H1 (cell line): ENCODE measurements around the gene KIAA0040. TPM values are rescaled to one million over a fixed set of nuclear protein-coding genes. Genes with fewer than 3 reads are reported as not detected.

Source experiments
- CTCF ChIA-PET: fragments of 300-600 bp; sonication (Branson Sonifier 250); formaldehyde crosslinking; loops from one replicate; lab custom pipeline; 2021; ENCODE audit not compliant: partially characterized antibody; lab: Charles Lee
- POLR2A ChIA-PET: fragments of 300-600 bp; sonication (Branson Sonifier 250); formaldehyde crosslinking; loops from one replicate; lab custom pipeline; 2021; ENCODE audit warnings: inconsistent platforms; ENCODE audit not compliant: partially characterized antibody; lab: Charles Lee
- DNase-seq, 2 experiments: peaks; one replicate each; pipeline versions ENCODE4 v3.0.0 to v3.0.0-alpha.2; 2010 to 2022; ENCODE audit warnings: low spot score in 2 of 2, low read depth in 1 of 2, mixed read lengths in 1 of 2
- FAIRE-seq: peaks from 2 replicates; lab custom pipeline; 2011; peaks lifted over from hg19 to GRCh38; lab: Jason Lieb, UNC
- H2AFZ ChIP-seq: 2 replicates; pipeline ENCODE4 v1.8.1; 2012; ENCODE audit warnings: low read length, inconsistent platforms
- H2AK5ac ChIP-seq: 2 replicates; pipeline ENCODE4 v1.6.1; 2013; ENCODE audit warnings: low read depth, low read length
- H2BK120ac ChIP-seq: replicated peaks from 2 replicates; pipeline ENCODE3; 2013; ENCODE audit warnings: low read depth, low read length, inconsistent platforms
- H2BK12ac ChIP-seq: 2 replicates; pipeline ENCODE4 v1.6.1; 2013; ENCODE audit warnings: low read depth, low read length
- H2BK15ac ChIP-seq: 2 replicates; pipeline ENCODE4 v1.6.1; 2013; ENCODE audit warnings: low read length
- H2BK20ac ChIP-seq: 2 replicates; pipeline ENCODE4 v1.6.1; 2013; ENCODE audit warnings: low read length
- H2BK5ac ChIP-seq: 2 replicates; pipeline ENCODE4 v1.6.1; 2013; ENCODE audit warnings: low read depth, low read length
- H3K14ac ChIP-seq: 2 replicates; pipeline ENCODE4 v1.6.1; 2013; ENCODE audit warnings: inconsistent platforms; ENCODE audit not compliant: insufficient read length
- H3K18ac ChIP-seq: 2 replicates; pipeline ENCODE4 v1.6.1; 2013; ENCODE audit warnings: low read length; ENCODE audit errors: extremely low read depth
- H3K23ac ChIP-seq: 2 replicates; pipeline ENCODE4 v1.6.1; 2013; ENCODE audit warnings: inconsistent platforms; ENCODE audit not compliant: insufficient read length
- H3K23me2 ChIP-seq: 2 replicates; pipeline ENCODE4 v1.6.1; 2013; ENCODE audit warnings: low read depth, low read length
- H3K27ac ChIP-seq: 2 replicates; pipeline ENCODE4 v1.6.1; 2011; ENCODE audit warnings: low read depth, low read length, inconsistent platforms
- H3K27me3 ChIP-seq, 4 experiments: replicated peaks in 1 of 4; 1 replicate in 1 of 4; 2 replicates in 3 of 4; pipeline versions ENCODE4 v1.6.1 to v1.8.1; 2011 to 2013; ENCODE audit warnings: low read length in 3 of 4, mild to moderate bottlenecking in 3 of 4, inconsistent platforms in 2 of 4, mixed read lengths in 2 of 4, moderate library complexity in 1 of 4; ENCODE audit not compliant: control insufficient read depth in 3 of 4, insufficient read depth in 3 of 4; ENCODE audit errors: extremely low read depth in 1 of 4
- H3K36me3 ChIP-seq, 4 experiments: 2 replicates each; pipeline versions ENCODE4 v1.6.1 to v1.8.1; 2011 to 2013; ENCODE audit warnings: mild to moderate bottlenecking in 4 of 4, low read length in 3 of 4, moderate library complexity in 2 of 4, control low read depth in 1 of 4, inconsistent platforms in 1 of 4; ENCODE audit not compliant: insufficient read depth in 4 of 4, control insufficient read depth in 2 of 4
- H3K4ac ChIP-seq: replicated peaks from 2 replicates; pipeline ENCODE3; 2013; ENCODE audit warnings: low read length, low read depth, mixed read lengths, inconsistent platforms; ENCODE audit not compliant: insufficient read length
- H3K4me1 ChIP-seq, 4 experiments: replicated peaks in 1 of 4; 1 replicate in 1 of 4; 2 replicates in 3 of 4; pipeline versions ENCODE4 v1.6.1 to v1.8.1; 2011 to 2013; ENCODE audit warnings: low read length in 3 of 4, inconsistent platforms in 2 of 4, mixed read lengths in 1 of 4; ENCODE audit not compliant: insufficient read depth in 4 of 4, control insufficient read depth in 3 of 4
- H3K4me2 ChIP-seq, 2 experiments: 2 replicates each; pipeline versions ENCODE4 v1.6.1 to v1.8.1; 2011 to 2013; ENCODE audit warnings: low read depth in 2 of 2, low read length in 2 of 2, control low read depth in 1 of 2, inconsistent platforms in 1 of 2, mild to moderate bottlenecking in 1 of 2; ENCODE audit not compliant: insufficient read depth in 1 of 2
- H3K4me3 ChIP-seq, 4 experiments: fragments of 200-600, 300-600 bp in 1 of 4; sonication (generic), shearing (Covaris generic), sonication (Bioruptor Twin) in 1 of 4; 2 replicates each; pipeline versions ENCODE4 v1.5.1 to v1.8.1; 2011 to 2016; ENCODE audit warnings: low read length in 4 of 4, low read depth in 3 of 4, control low read depth in 2 of 4, inconsistent platforms in 2 of 4, mild to moderate bottlenecking in 2 of 4, mixed read lengths in 1 of 4, moderate library complexity in 1 of 4; ENCODE audit not compliant: insufficient read depth in 2 of 4; ENCODE audit errors: extremely low read depth in 1 of 4
- H3K56ac ChIP-seq: replicated peaks from 2 replicates; pipeline ENCODE3; 2013; ENCODE audit warnings: low read depth, mild to moderate bottlenecking, mixed read lengths, low read length, inconsistent platforms; ENCODE audit not compliant: insufficient read length
- H3K79me1 ChIP-seq: 2 replicates; pipeline ENCODE4 v1.6.1; 2013; ENCODE audit warnings: low read depth, low read length, control low read depth
- H3K79me2 ChIP-seq, 2 experiments: 2 replicates each; pipeline versions ENCODE4 v1.6.1 to v1.8.1; 2012 to 2013; ENCODE audit warnings: low read length in 2 of 2, mild to moderate bottlenecking in 2 of 2, inconsistent platforms in 1 of 2; ENCODE audit not compliant: insufficient read depth in 2 of 2, control insufficient read depth in 1 of 2
- H3K9ac ChIP-seq, 4 experiments: replicated peaks in 1 of 4; 1 replicate in 1 of 4; 2 replicates in 3 of 4; pipeline versions ENCODE4 v1.6.1 to v1.8.1; 2011 to 2013; ENCODE audit warnings: low read depth in 3 of 4, low read length in 3 of 4, control low read depth in 2 of 4, mild to moderate bottlenecking in 2 of 4, moderate library complexity in 2 of 4, inconsistent platforms in 1 of 4; ENCODE audit errors: extremely low read depth in 1 of 4
- H3K9me3 ChIP-seq, 2 experiments: 2 replicates each; pipeline versions ENCODE4 v1.6.1 to v1.8.1; 2012 to 2013; ENCODE audit warnings: mild to moderate bottlenecking in 2 of 2, moderate library complexity in 2 of 2, control low read depth in 1 of 2, inconsistent platforms in 1 of 2, low read depth in 1 of 2, low read length in 1 of 2, mixed read lengths in 1 of 2; ENCODE audit not compliant: insufficient read depth in 2 of 2
- H4K20me1 ChIP-seq, 2 experiments: replicated peaks in 1 of 2; 2 replicates each; pipeline versions ENCODE3 to v1.8.1; 2011 to 2013; ENCODE audit warnings: inconsistent platforms in 2 of 2, low read length in 2 of 2, mild to moderate bottlenecking in 1 of 2; ENCODE audit not compliant: insufficient read depth in 2 of 2, control insufficient read depth in 1 of 2
- H4K5ac ChIP-seq: 2 replicates; pipeline ENCODE4 v1.6.1; 2013; ENCODE audit warnings: low read length, low read depth, mixed read lengths, inconsistent platforms; ENCODE audit not compliant: insufficient read length
- H4K8ac ChIP-seq: 2 replicates; pipeline ENCODE4 v1.8.0; 2013; ENCODE audit warnings: mild to moderate bottlenecking, moderate library complexity, low read length, inconsistent platforms; ENCODE audit not compliant: insufficient read depth; ENCODE audit errors: extremely low read depth
- H4K91ac ChIP-seq: replicated peaks from 2 replicates; pipeline ENCODE3; 2013; ENCODE audit warnings: low read length, mixed read lengths, inconsistent platforms; ENCODE audit not compliant: insufficient read length
- ASH2L ChIP-seq: fragments of 200-600, 300-600 bp; sonication (generic); IDR thresholded peaks from one replicate; pipeline ENCODE4 v1.7.1; 2017; ENCODE audit warnings: low read length
- CBX8 ChIP-seq: fragments of 300-800, 300-1000 bp; sonication (generic); IDR thresholded peaks from 2 replicates; pipeline ENCODE4 v1.7.1; 2016; ENCODE audit warnings: low read depth, low read length, borderline replicate concordance
- CEBPB ChIP-seq: IDR thresholded peaks from 2 replicates; pipeline ENCODE4 v1.6.1; 2012; ENCODE audit warnings: low read depth, low read length
- CHD2 ChIP-seq: IDR thresholded peaks from 2 replicates; pipeline ENCODE4 v1.6.1; 2012; ENCODE audit warnings: low read length, improper control_type of control experiment
- EP300 ChIP-seq, 2 experiments: IDR thresholded peaks; 1 replicate in 1 of 2; 2 replicates in 1 of 2; pipeline ENCODE4 v1.6.1; 2011 to 2012; ENCODE audit warnings: low read depth in 2 of 2, low read length in 2 of 2, mild to moderate bottlenecking in 2 of 2, borderline replicate concordance in 1 of 2, inconsistent platforms in 1 of 2, moderate library complexity in 1 of 2
- HDAC6 ChIP-seq: IDR thresholded peaks from one replicate; pipeline ENCODE4 v1.7.1; 2012; ENCODE audit warnings: low read depth, mild to moderate bottlenecking, inconsistent platforms, low read length, moderate library complexity
- KDM1A ChIP-seq: fragments of 200-600, 300-600 bp; sonication (generic); IDR thresholded peaks from 2 replicates; pipeline ENCODE4 v1.7.1; 2016; ENCODE audit warnings: mild to moderate bottlenecking, low read length, borderline replicate concordance
- MAFK ChIP-seq: IDR thresholded peaks from 2 replicates; pipeline ENCODE4 v1.6.1; 2012; ENCODE audit warnings: low read depth, mild to moderate bottlenecking, improper control_type of control experiment, low read length
- NRF1 ChIP-seq: IDR thresholded peaks from 2 replicates; pipeline ENCODE4 v1.6.1; 2011; ENCODE audit warnings: mild to moderate bottlenecking, low read depth, low read length, improper control_type of control experiment
- POLR2A ChIP-seq, 2 experiments: IDR thresholded peaks; 1 replicate in 1 of 2; 2 replicates in 1 of 2; pipeline ENCODE4 v1.6.1; 2011; ENCODE audit warnings: low read depth in 2 of 2, low read length in 2 of 2, mild to moderate bottlenecking in 2 of 2; ENCODE audit errors: control extremely low read depth in 1 of 2
- RBBP5 ChIP-seq: IDR thresholded peaks from 2 replicates; pipeline ENCODE4 v1.7.1; 2012; ENCODE audit warnings: low read depth, mild to moderate bottlenecking, inconsistent platforms, low read length, moderate library complexity, borderline replicate concordance
- RNF2 ChIP-seq: fragments of 200-900, 300-1000 bp; sonication (generic); IDR thresholded peaks from 2 replicates; pipeline ENCODE4 v1.7.1; 2016; ENCODE audit warnings: borderline replicate concordance, low read depth, mild to moderate bottlenecking, antibody characterized with exemption, low read length; ENCODE audit not compliant: poor library complexity, severe bottlenecking; ENCODE audit errors: missing control alignments
- SP2 ChIP-seq: IDR thresholded peaks from 2 replicates; pipeline ENCODE4 v1.6.1; 2012; ENCODE audit warnings: mild to moderate bottlenecking, low read length, inconsistent platforms
- WGBS, 2 experiments: shearing (Covaris generic) in 1 of 2; methylation state at CpG; one replicate each; pipeline versions ENCODE4 v1.1.6 to v1.1.7; 2013 to 2015; ENCODE audit warnings: low lambda C conversion rate in 2 of 2, mixed read lengths in 2 of 2, inconsistent platforms in 1 of 2, low coverage in 1 of 2, missing lambda C conversion rate in 1 of 2; ENCODE audit not compliant: insufficient replicate concordance in 2 of 2, insufficient coverage in 1 of 2, insufficient read length in 1 of 2; ENCODE audit errors: extremely low coverage in 1 of 2, missing lambda C conversion rate in 1 of 2; 5-methylcytosine and 5-hydroxymethylcytosine counted together
- polyA plus RNA-seq, 7 experiments: library from polyadenylated mRNA; depleted of rRNA in 3 of 7; stranded (reverse) in 5 of 7; unstranded in 2 of 7; fragments of >200 nt in 5 of 7; fragments of 200-250 nt in 2 of 7; gene quantifications; 1 replicate in 5 of 7; 2 replicates in 1 of 7; 4 replicates in 1 of 7; pipeline versions ENCODE4 v1.2.1 to v1.2.3, GENCODE V29; 2011 to 2013; ENCODE audit warnings: missing spikeins in 2 of 7, mixed read lengths in 2 of 7
- total RNA-seq: library from RNA; stranded (reverse); fragmentation: NEBNext Ultra II Directional; extraction: Animal tissue kit (Norgen Biotek cat#: 25700); gene quantifications from 2 replicates; pipeline ENCODE4 v1.2.1, GENCODE V29; 2021
- TF ChIP-seq, protein P1 (sequence below): IDR thresholded peaks from 2 replicates; pipeline ENCODE4 v1.6.1; 2012; ENCODE audit warnings: inconsistent platforms

KIAA0040 gene
- total and polyA plus RNA-seq, 2 of the 8 experiments (the other 6 are each of a cell fraction or from before 2014, with no cell fraction given) = 11.0 to 14.1 TPM

- no peak overlapping the region for H3K14ac ChIP-seq
- H3K79me2 ChIP-seq = no peaks in the 10 kb centered on the region
- H2BK20ac ChIP-seq = no peak overlapping the region
- H2BK12ac ChIP-seq = no peak overlapping the region
- H3K79me1 ChIP-seq = no peaks in the 10 kb centered on the region
- WGBS, 2 experiments = 89% methylated on average over 5 of the region's 5 CpGs; no CpG with 5 or more reads in 1 of the 2 experiments
- H3K27me3 ChIP-seq = peaks cover 0 to 2% (median 0%) of the 10 kb centered on the region in 4 experiments; a peak in 3 of 7 replicates
- H3K4me2 ChIP-seq = no peak overlapping the region
- peaks cover 0 to 4% (median 2%) of the 10 kb centered on the region in 4 experiments; a peak in 3 of 7 replicates for H3K4me1 ChIP-seq
- ChIA-PET CTCF (interaction anchor here (0.8 to 11.9 kb wide), 21 partner anchors 8 to 190 kb away, joined by 3 to 260 read pairs (median 5); no protein-coding TSS in a partner anchor), POLR2A (interaction anchor here (1.3 kb wide), 1 partner anchor 12 kb away, joined by 3 read pairs; no protein-coding TSS in a partner anchor)
- no peak overlapping the region for H3K9ac ChIP-seq
- no peak overlapping the region for H3K4me3 ChIP-seq
- H3K56ac ChIP-seq = no peak overlapping the region
- H3K4ac ChIP-seq = no peak overlapping the region
- no peak overlapping the region for H4K8ac ChIP-seq
- H3K23ac ChIP-seq = no peak overlapping the region
- H3K18ac ChIP-seq = no peak overlapping the region
- no peaks in the 10 kb centered on the region for H4K20me1 ChIP-seq
- no peak overlapping the region for H2AK5ac ChIP-seq
- DNase-seq = no peak
- no peak overlapping the region for H2AFZ ChIP-seq
- no peaks in the 10 kb centered on the region for H3K36me3 ChIP-seq
- H2BK120ac ChIP-seq = no peak overlapping the region
- H4K91ac ChIP-seq = no peak overlapping the region
- no peak overlapping the region for H2BK15ac ChIP-seq
- H3K23me2 ChIP-seq = no peaks in the 10 kb centered on the region; the same call in 1 of the 2 replicates
- H3K9me3 ChIP-seq = no peaks in the 10 kb centered on the region
- H3K27ac ChIP-seq = no peak overlapping the region
- H4K5ac ChIP-seq = no peak overlapping the region
- FAIRE-seq = no peak
- no peak overlapping the region for H2BK5ac ChIP-seq
- TF ChIP-seq POLR2A (IDR thresholded peaks at IDR 0.05; ENCODE audit: control extremely low read depth in 1 of 2, low read depth in 2 of 2, low read length in 2 of 2) (no peak), EP300 (IDR thresholded peaks at IDR 0.05; ENCODE audit: borderline replicate concordance in 1 of 2, low read depth in 2 of 2, low read length in 2 of 2) (no peak), RNF2 (no peak), CBX8 (no peak), SP2 (no peak), CEBPB (no peak), MAFK (no peak), ASH2L (no peak), NRF1 (no peak), RBBP5 (no peak), KDM1A (no peak), HDAC6 (no peak), CHD2 (no peak)
- TF ChIP-seq, protein P1, sequence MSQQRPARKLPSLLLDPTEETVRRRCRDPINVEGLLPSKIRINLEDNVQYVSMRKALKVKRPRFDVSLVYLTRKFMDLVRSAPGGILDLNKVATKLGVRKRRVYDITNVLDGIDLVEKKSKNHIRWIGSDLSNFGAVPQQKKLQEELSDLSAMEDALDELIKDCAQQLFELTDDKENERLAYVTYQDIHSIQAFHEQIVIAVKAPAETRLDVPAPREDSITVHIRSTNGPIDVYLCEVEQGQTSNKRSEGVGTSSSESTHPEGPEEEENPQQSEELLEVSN = no peak
Observed at GRCh38 chr1:175147569-175147968, 45.0 kb downstream of the KIAA0040 start.
